Esophagus muscularis mucosa (tissue), 4 donors: ENCODE data around the gene CELF2. TPM values are rescaled to one million over a fixed set of nuclear protein-coding genes. Genes with fewer than 3 reads are reported as not detected.

Source experiments
- DNase-seq: peaks from one replicate; pipeline ENCODE4 v3.0.0-alpha.2; 2017; ENCODE audit errors: extremely low spot score
- H3K27ac ChIP-seq, 4 donors: fragments of 200-600 bp; sonication (generic); replicated peaks in 1 of 4; 1 replicate in 3 of 4; 2 replicates in 1 of 4; pipeline ENCODE4 v1.5.1; 2016 to 2019; ENCODE audit warnings: mild to moderate bottlenecking in 1 of 4
- H3K27me3 ChIP-seq, 4 donors: fragments of 200-600 bp; sonication (generic); one replicate each; pipeline versions ENCODE4 v1.5.1 to v1.6.0; 2016 to 2019
- H3K36me3 ChIP-seq, 4 donors: fragments of 200-600 bp; sonication (generic); one replicate each; pipeline ENCODE4 v1.5.1; 2016 to 2019
- H3K4me1 ChIP-seq, 4 donors: fragments of 200-600 bp; sonication (generic); one replicate each; pipeline ENCODE4 v1.5.1; 2016 to 2019
- H3K4me3 ChIP-seq, 4 donors: fragments of 200-600 bp; sonication (generic); 1 replicate in 2 of 4; 2 replicates in 2 of 4; pipeline ENCODE4 v1.5.1; 2016 to 2019; ENCODE audit warnings: mild to moderate bottlenecking in 4 of 4, moderate library complexity in 1 of 4
- H3K9me3 ChIP-seq, 4 donors: fragments of 200-600 bp; sonication (generic); 1 replicate in 3 of 4; 2 replicates in 1 of 4; pipeline ENCODE4 v1.5.1; 2016 to 2019
- EP300 ChIP-seq: sonication (generic); formaldehyde crosslinking; IDR thresholded peaks from one replicate; pipeline ENCODE4 v1.6.1; 2017; ENCODE audit warnings: antibody characterized with exemption
- POLR2A ChIP-seq: fragments of 450-650 bp; IDR thresholded peaks from one replicate; pipeline ENCODE4 v1.6.1; 2017; ENCODE audit warnings: antibody characterized with exemption, moderate library complexity, mild to moderate bottlenecking, low read depth
- POLR2AphosphoS5 ChIP-seq, 2 donors: sonication (generic); formaldehyde crosslinking; IDR thresholded peaks; one replicate each; pipeline ENCODE4 v1.6.1; 2017; ENCODE audit warnings: antibody characterized with exemption in 2 of 2
- whole genome bisulfite sequencing: methylation state at CpG from one replicate; pipeline ENCODE4 v1.1.5; 2018; 5-methylcytosine and 5-hydroxymethylcytosine counted together
- intact Hi-C: fragments of 100-400 bp; cut with DNase I; formaldehyde crosslinking; loops from one replicate; pipeline ENCODE4 v1.15.1; 2023
- total RNA-seq, 4 donors: library from RNA; depleted of rRNA; stranded (reverse); fragments of >200 nt; gene quantifications; one replicate each; pipeline versions ENCODE4 v1.1.0 to v1.2.1, GENCODE V29; 2016
- TF ChIP-seq, protein P1 (sequence below), 3 experiments: fragments of 200-600 bp in 2 of 3; fragments of 450-650 bp in 1 of 3; sonication (generic) in 2 of 3; IDR thresholded peaks; one replicate each; pipeline ENCODE4 v1.5.1; 2017 to 2019; ENCODE audit warnings: antibody characterized with exemption in 3 of 3, mild to moderate bottlenecking in 2 of 3, moderate library complexity in 1 of 3

Gene CELF2
- total RNA-seq, 4 donors from 2014 or later: 81.8 to 128 (median 104) TPM

DNA sequence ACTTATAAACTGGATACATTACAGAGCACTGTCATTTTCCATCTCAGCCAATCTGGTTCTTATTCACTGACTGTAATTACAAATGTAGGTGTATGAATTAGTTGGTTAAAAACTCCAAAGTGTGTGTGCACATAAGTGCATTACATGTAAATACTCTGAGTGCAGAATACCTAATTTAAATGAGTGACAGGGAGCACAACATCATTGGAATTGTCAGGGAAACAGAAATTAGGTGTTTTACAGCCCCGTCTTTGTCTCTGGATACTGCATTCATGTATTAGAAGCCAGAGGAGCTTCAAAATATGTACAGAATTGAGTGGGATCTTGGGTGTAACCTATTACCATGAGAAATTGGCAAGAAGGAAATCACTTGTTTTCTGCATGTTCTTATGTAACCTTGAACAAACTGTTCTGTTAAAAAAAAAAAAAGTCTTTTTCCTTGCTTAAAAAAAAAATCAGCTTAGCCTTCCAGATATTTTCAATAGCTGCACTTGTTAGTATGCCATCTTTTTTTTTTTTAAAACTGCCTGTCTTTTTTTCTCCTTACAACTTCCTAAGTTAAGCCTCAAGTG lies 31.1 kb downstream of the CELF2 start:
- Histone ChIP-seq H3K36me3 (peaks cover 0 to 1% (median 0%) of the 10 kb centered on the region in 4 donors), H3K4me3 (no peak overlapping the region), H3K4me1 (peaks cover 60 to 81% (median 76%) of the 10 kb centered on the region in 4 donors), H3K27ac (peak overlapping the region; percentile 47 to 76 (median 59)), H3K9me3 (no peaks in the 10 kb centered on the region), H3K27me3 (no peaks in the 10 kb centered on the region)
- DNase-seq: no peak
- intact Hi-C loops: loop anchor here (10.0 kb wide), 2 partner anchors 116 to 216 kb away; no protein-coding TSS in a partner anchor
- TF ChIP-seq POLR2AphosphoS5 (IDR thresholded peaks at IDR 0.05): peak in 1 of 2 donors; percentile 32
- no peak for TF ChIP-seq EP300
- TF ChIP-seq, protein P1, sequence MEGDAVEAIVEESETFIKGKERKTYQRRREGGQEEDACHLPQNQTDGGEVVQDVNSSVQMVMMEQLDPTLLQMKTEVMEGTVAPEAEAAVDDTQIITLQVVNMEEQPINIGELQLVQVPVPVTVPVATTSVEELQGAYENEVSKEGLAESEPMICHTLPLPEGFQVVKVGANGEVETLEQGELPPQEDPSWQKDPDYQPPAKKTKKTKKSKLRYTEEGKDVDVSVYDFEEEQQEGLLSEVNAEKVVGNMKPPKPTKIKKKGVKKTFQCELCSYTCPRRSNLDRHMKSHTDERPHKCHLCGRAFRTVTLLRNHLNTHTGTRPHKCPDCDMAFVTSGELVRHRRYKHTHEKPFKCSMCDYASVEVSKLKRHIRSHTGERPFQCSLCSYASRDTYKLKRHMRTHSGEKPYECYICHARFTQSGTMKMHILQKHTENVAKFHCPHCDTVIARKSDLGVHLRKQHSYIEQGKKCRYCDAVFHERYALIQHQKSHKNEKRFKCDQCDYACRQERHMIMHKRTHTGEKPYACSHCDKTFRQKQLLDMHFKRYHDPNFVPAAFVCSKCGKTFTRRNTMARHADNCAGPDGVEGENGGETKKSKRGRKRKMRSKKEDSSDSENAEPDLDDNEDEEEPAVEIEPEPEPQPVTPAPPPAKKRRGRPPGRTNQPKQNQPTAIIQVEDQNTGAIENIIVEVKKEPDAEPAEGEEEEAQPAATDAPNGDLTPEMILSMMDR (IDR thresholded peaks at IDR 0.05): no peak
- TF ChIP-seq POLR2A: no peak
- WGBS: 0% methylated on average over 1 of the region's 1 CpG

DNA sequence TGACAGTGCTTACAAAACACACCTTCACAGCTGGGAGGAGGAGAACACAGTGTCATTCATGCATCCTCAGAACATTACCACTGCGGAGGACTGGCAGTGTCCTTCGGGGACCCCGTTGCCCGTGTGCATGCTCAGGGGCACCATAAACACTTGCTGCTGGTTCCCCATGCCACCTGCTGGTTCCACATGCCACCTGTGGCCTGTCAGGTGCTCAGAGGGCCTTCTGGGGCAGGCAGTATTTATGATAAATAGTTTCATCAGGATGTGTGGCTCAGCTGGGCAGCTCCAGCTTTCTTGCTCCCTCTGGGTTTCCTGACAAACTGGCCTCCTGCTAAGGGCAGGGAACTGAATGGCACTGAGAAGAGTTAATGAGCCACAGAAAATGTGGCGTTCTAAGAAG lies 32.1 kb downstream of the CELF2 start:
- H3K27ac ChIP-seq: peak overlapping the region; percentile 38 to 65 (median 55)
- H3K27me3 ChIP-seq: no peaks in the 10 kb centered on the region
- no peak for DNase-seq
- peaks cover 60 to 81% (median 75%) of the 10 kb centered on the region in 4 donors for H3K4me1 ChIP-seq
- intact Hi-C loops: loop anchor here (10.0 kb wide), 2 partner anchors 115 to 215 kb away; no protein-coding TSS in a partner anchor
- TF ChIP-seq POLR2AphosphoS5 (IDR thresholded peaks at IDR 0.05): no peak
- no peak for TF ChIP-seq EP300
- TF ChIP-seq, protein P1 (IDR thresholded peaks at IDR 0.05): no peak
- TF ChIP-seq POLR2A: no peak
- WGBS: 92% methylated on average over 5 of the region's 5 CpGs
- peaks cover 0 to 3% (median 1%) of the 10 kb centered on the region in 4 donors for H3K36me3 ChIP-seq
- H3K9me3 ChIP-seq: no peaks in the 10 kb centered on the region
- no peak overlapping the region for H3K4me3 ChIP-seq

DNA sequence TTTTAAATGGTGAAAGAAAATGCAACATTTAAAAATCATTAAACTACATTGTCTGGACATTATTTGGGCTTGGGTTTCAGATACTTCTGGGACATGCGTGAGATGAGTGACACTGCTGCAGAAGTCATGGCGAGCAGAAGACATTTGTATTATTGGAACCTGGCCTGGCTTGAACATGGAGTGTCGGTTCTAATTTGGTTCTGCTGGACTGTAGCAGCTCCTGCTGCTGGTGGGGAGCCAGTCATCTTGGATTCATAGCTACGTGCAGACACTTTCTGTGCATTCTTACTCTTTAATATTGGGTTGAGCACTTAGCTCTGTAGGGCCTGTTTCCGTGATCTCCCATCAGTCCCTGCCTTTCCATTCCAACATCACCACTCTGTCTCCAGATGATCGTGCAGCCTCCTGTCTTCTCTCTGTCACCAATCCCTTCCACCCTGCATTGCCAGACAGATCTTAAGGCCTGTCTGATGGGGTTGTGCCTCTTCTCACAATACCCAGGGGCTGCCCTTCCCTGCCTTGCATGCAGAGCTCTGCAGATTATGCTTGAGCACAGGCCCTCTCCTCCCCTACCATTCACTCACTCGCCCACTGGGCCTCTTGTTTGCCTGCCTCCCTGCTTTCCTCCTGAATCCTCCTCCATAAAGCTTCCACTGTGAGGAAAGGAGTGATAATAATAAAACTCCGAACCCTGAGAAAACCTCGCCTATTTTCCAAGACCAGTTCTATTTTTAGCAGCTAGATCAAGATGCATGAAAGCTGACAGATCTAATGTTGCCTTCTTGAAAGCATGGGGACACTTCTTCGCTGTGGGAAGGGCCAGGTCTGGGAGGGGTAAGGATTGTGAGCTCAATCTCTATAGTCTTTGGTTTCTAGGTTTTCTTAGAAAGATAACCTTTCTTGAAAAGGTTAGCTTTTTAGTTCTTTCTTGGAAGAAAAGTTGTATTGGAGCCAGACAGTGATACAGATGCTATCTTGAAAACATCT lies 32.9 kb downstream of the CELF2 start:
- Histone ChIP-seq H3K27me3 (no peaks in the 10 kb centered on the region), H3K27ac (peak overlapping the region; percentile 38 to 65 (median 55)), H3K4me1 (peaks cover 53 to 76% (median 68%) of the 10 kb centered on the region in 4 donors), H3K4me3 (no peak overlapping the region), H3K9me3 (no peaks in the 10 kb centered on the region), H3K36me3 (peaks cover 0 to 3% (median 1%) of the 10 kb centered on the region in 4 donors)
- DNase-seq: no peak
- no peak for TF ChIP-seq POLR2AphosphoS5 (IDR thresholded peaks at IDR 0.05)
- no peak for TF ChIP-seq EP300
- TF ChIP-seq, protein P1 (IDR thresholded peaks at IDR 0.05): no peak
- no peak for TF ChIP-seq POLR2A
- WGBS: 56% methylated on average over 10 of the region's 10 CpGs
- intact Hi-C loops: no loop called here

DNA sequence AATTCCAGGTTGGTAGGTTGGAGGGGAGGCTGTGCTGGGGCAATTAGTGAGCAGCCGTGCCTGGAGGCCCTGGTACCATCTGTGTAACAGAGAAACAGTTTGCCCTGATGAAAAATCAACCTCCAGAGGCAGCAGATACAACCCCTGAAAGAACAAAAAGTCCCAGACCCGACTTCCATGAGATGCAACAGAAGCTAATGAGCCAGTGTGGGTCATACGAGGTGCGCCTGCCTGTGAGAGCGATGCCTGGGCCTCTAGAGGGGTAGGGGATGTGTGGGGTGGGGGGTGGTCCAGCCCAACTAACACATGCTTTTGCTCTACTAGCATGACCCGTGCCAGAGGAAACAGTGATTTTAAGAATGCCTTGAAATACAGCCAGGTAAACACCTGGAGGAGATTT lies 39.3 kb downstream of the CELF2 start:
- Histone ChIP-seq H3K4me3 (no peak overlapping the region), H3K9me3 (no peaks in the 10 kb centered on the region), H3K27me3 (no peaks in the 10 kb centered on the region), H3K4me1 (peaks cover 21 to 37% (median 31%) of the 10 kb centered on the region in 4 donors), H3K27ac (peak overlapping the region in 1 of 4 donors; percentile 17), H3K36me3 (peaks cover 0 to 3% (median 1%) of the 10 kb centered on the region in 4 donors)
- TF ChIP-seq, protein P1 (IDR thresholded peaks at IDR 0.05): no peak
- TF ChIP-seq POLR2AphosphoS5 (IDR thresholded peaks at IDR 0.05) (no peak), EP300 (no peak), POLR2A (no peak)
- no peak for DNase-seq
- WGBS: 85% methylated on average over 6 of the region's 6 CpGs
- intact Hi-C loops: no loop called here
